GM23338 (cell line): ENCODE measurements around the gene GRIA4. TPM values are rescaled to one million over a fixed set of nuclear protein-coding genes. Genes with fewer than 3 reads are reported as not detected.

Source experiments
- ATAC-seq: fragments of 200-7000 bp; cut with Tn5 transposase; 3 replicates; pipeline ENCODE4 v1.9.1; 2020
- DNase-seq: peaks from one replicate; pipeline ENCODE4 v3.0.0-alpha.2; 2015; ENCODE audit warnings: low spot score
- H2AFZ ChIP-seq: fragments of 200-600 bp; sonication (generic); 2 replicates; pipeline ENCODE4 v1.8.0; 2016; ENCODE audit warnings: antibody characterized with exemption, mild to moderate bottlenecking, moderate library complexity
- H3F3A ChIP-seq: fragments of 200-600 bp; sonication (generic); replicated peaks from 2 replicates; pipeline ENCODE4 v1.8.0; 2017; ENCODE audit warnings: antibody characterized with exemption, mixed run types, low read depth
- H3K27ac ChIP-seq: fragments of 200-600 bp; sonication (generic); 2 replicates; pipeline ENCODE4 v1.6.1; 2016; ENCODE audit warnings: low read depth
- H3K27me3 ChIP-seq: fragments of 200-600 bp; sonication (generic); 2 replicates; pipeline ENCODE4 v1.8.0; 2016; ENCODE audit warnings: mild to moderate bottlenecking, mixed run types, moderate library complexity; ENCODE audit not compliant: insufficient read depth
- H3K36me3 ChIP-seq: fragments of 200-600 bp; sonication (generic); 2 replicates; pipeline ENCODE4 v1.8.0; 2016; ENCODE audit warnings: mild to moderate bottlenecking; ENCODE audit not compliant: insufficient read depth
- H3K4me1 ChIP-seq: fragments of 200-600 bp; sonication (generic); 2 replicates; pipeline ENCODE4 v1.8.0; 2016; ENCODE audit warnings: mild to moderate bottlenecking, moderate library complexity; ENCODE audit not compliant: insufficient read depth
- H3K4me2 ChIP-seq: fragments of 200-600 bp; sonication (generic); 2 replicates; pipeline ENCODE4 v1.7.1; 2017; ENCODE audit warnings: mixed run types
- H3K4me3 ChIP-seq: fragments of 200-600 bp; sonication (generic); 2 replicates; pipeline ENCODE4 v1.6.1; 2016; ENCODE audit warnings: mixed run types
- H3K79me2 ChIP-seq: fragments of 200-600 bp; sonication (generic); replicated peaks from 2 replicates; pipeline ENCODE4 v1.8.0; 2017; ENCODE audit warnings: mild to moderate bottlenecking; ENCODE audit not compliant: insufficient read depth
- H3K9me2 ChIP-seq: fragments of 200-600 bp; sonication (generic); 2 replicates; pipeline ENCODE4 v1.8.0; 2017; ENCODE audit not compliant: insufficient read depth
- H4K20me1 ChIP-seq: fragments of 200-600 bp; sonication (generic); replicated peaks from 2 replicates; pipeline ENCODE4 v1.8.0; 2017; ENCODE audit warnings: mild to moderate bottlenecking; ENCODE audit not compliant: insufficient read depth
- H3K27ac Mint-ChIP-seq: 2 replicates; pipeline ENCODE4 v1.8.0; 2020; ENCODE audit warnings: inconsistent platforms, mild to moderate bottlenecking, moderate library complexity, mixed read lengths
- H3K27me3 Mint-ChIP-seq: 3 replicates; pipeline ENCODE4 v1.8.0; 2022; ENCODE audit warnings: low read depth, mild to moderate bottlenecking, moderate library complexity, mixed read lengths, inconsistent platforms; ENCODE audit not compliant: insufficient read depth, poor library complexity
- H3K36me3 Mint-ChIP-seq: 3 replicates; pipeline ENCODE4 v1.8.0; 2021; ENCODE audit warnings: low read depth, mild to moderate bottlenecking, inconsistent platforms, moderate library complexity, mixed read lengths
- H3K4me1 Mint-ChIP-seq: 3 replicates; pipeline ENCODE4 v1.8.0; 2020; ENCODE audit warnings: mild to moderate bottlenecking, inconsistent platforms, mixed read lengths
- H3K4me3 Mint-ChIP-seq: 3 replicates; pipeline ENCODE4 v1.8.0; 2021; ENCODE audit warnings: moderate library complexity, mild to moderate bottlenecking, inconsistent platforms, mixed read lengths
- H3K9me3 Mint-ChIP-seq: 3 replicates; pipeline ENCODE4 v1.8.0; 2020; ENCODE audit warnings: moderate library complexity, mild to moderate bottlenecking, inconsistent platforms, mixed read lengths
- CREB1 ChIP-seq: fragments of 250-450 bp; sonication (Bioruptor Pico); IDR thresholded peaks from 2 replicates; pipeline ENCODE4 v1.5.0; 2020; ENCODE audit warnings: low read depth, mild to moderate bottlenecking, moderate library complexity
- EZH2 ChIP-seq: fragments of 200-600 bp; sonication (generic); IDR thresholded peaks from one replicate; pipeline ENCODE4 v1.8.0; 2017; ENCODE audit warnings: antibody characterized with exemption, mild to moderate bottlenecking, low read depth; ENCODE audit not compliant: unreplicated experiment
- EZH2phosphoT487 ChIP-seq: fragments of 200-600 bp; sonication (generic); IDR thresholded peaks from one replicate; pipeline ENCODE4 v1.8.1; 2018; ENCODE audit warnings: antibody characterized with exemption; ENCODE audit not compliant: unreplicated experiment
- JUNB ChIP-seq: IDR thresholded peaks from one replicate; pipeline ENCODE4 v1.6.1; 2016; ENCODE audit warnings: antibody characterized with exemption; ENCODE audit not compliant: unreplicated experiment
- NANOG ChIP-seq: IDR thresholded peaks from 2 replicates; pipeline ENCODE4 v1.6.1; 2016; ENCODE audit warnings: antibody characterized with exemption, borderline replicate concordance
- POLR2AphosphoS5 ChIP-seq: IDR thresholded peaks from 2 replicates; pipeline ENCODE4 v1.6.1; 2016; ENCODE audit warnings: antibody characterized with exemption, low read depth
- STAT1 ChIP-seq: IDR thresholded peaks from one replicate; pipeline ENCODE4 v1.6.1; 2016; ENCODE audit warnings: antibody characterized with exemption; ENCODE audit not compliant: unreplicated experiment
- ZNF331 ChIP-seq: fragments of 250-450 bp; sonication (Bioruptor Pico); IDR thresholded peaks from 2 replicates; pipeline ENCODE4 v1.5.0; 2020; ENCODE audit warnings: low read depth, mild to moderate bottlenecking, moderate library complexity
- polyA plus RNA-seq: library from polyadenylated mRNA; unstranded; fragments of >200 nt; fragmentation: Nextera tagmentation; extraction: Ambion mirVana; gene quantifications from 2 replicates; pipeline ENCODE4 v1.2.1, GENCODE V29; 2016
- total RNA-seq: library from RNA; depleted of rRNA; stranded (reverse); fragments of >200 nt; shearing (Covaris generic); gene quantifications from 2 replicates; pipeline ENCODE4 v1.2.3, GENCODE V29; 2014
- TF ChIP-seq, protein P1 (sequence below): IDR thresholded peaks from one replicate; pipeline ENCODE4 v1.6.1; 2018; ENCODE audit warnings: antibody characterized with exemption; ENCODE audit not compliant: unreplicated experiment
- TF ChIP-seq, protein P2 (sequence below), 2 experiments: fragments of 200-600 bp in 1 of 2; sonication (generic) in 1 of 2; conservative IDR thresholded peaks; 2 replicates each; pipeline versions ENCODE4 v1.5.1 to v1.6.1; 2016 to 2017; ENCODE audit warnings: antibody characterized with exemption in 2 of 2, low read depth in 2 of 2, mild to moderate bottlenecking in 2 of 2, moderate library complexity in 1 of 2
- TF ChIP-seq, protein P3 (sequence below): fragments of 250-450 bp; sonication (Bioruptor Pico); IDR thresholded peaks from 2 replicates; pipeline ENCODE4 v1.5.0; 2020; ENCODE audit warnings: mild to moderate bottlenecking, moderate library complexity

GRIA4 gene
- total and polyA plus RNA-seq, 2 experiments from 2014 or later: 17.8 to 71.1 TPM

DNA sequence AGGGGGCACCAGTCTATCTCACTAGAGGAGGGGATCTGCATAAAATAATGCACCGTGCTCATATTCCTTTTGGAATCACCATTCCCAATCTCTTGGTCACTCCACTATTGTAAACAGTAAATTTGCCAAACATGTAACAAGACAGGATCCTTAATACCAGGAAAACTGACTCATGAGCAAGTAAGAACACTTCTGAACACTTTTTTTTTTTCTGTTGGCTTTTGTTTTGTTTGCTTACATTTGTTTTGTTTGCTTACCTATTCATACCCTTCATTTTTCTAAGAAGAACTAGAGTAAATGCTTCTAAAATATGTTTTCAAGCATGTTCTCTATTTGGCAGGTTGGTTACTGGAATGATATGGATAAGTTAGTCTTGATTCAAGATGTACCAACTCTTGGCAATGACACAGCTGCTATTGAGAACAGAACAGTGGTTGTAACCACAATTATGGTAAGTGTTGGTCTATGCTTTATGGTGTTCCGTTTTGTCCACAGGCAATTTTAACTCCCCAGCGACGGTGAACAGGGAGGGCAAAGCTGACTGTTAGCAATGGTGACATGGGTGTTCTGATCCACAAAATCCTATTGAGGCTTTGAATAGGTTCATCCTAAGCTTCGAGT, 300.3 kb downstream of the GRIA4 start:
- Histone ChIP-seq H3K27ac (no peak overlapping the region), H3K4me1 (peaks cover 7% of the 10 kb centered on the region), H4K20me1 (no peaks in the 10 kb centered on the region), H3K27me3 (no peaks in the 10 kb centered on the region), H3K9me2 (no peaks in the 10 kb centered on the region), H3K4me2 (no peak overlapping the region), H3K36me3 (no peaks in the 10 kb centered on the region), H3F3A (no peaks in the 10 kb centered on the region), H3K79me2 (no peaks in the 10 kb centered on the region), H2AFZ (no peak overlapping the region), H3K4me3 (no peak overlapping the region)
- no peaks in the 10 kb centered on the region for H3K9me3 Mint-ChIP-seq
- no peak overlapping the region for H3K4me3 Mint-ChIP-seq
- H3K27me3 Mint-ChIP-seq: no peaks in the 10 kb centered on the region
- no peaks in the 10 kb centered on the region for H3K36me3 Mint-ChIP-seq
- H3K4me1 Mint-ChIP-seq: peaks cover 6% of the 10 kb centered on the region; the same call in 2 of the 3 replicates
- no peak overlapping the region for H3K27ac Mint-ChIP-seq
- TF ChIP-seq, protein P1, sequence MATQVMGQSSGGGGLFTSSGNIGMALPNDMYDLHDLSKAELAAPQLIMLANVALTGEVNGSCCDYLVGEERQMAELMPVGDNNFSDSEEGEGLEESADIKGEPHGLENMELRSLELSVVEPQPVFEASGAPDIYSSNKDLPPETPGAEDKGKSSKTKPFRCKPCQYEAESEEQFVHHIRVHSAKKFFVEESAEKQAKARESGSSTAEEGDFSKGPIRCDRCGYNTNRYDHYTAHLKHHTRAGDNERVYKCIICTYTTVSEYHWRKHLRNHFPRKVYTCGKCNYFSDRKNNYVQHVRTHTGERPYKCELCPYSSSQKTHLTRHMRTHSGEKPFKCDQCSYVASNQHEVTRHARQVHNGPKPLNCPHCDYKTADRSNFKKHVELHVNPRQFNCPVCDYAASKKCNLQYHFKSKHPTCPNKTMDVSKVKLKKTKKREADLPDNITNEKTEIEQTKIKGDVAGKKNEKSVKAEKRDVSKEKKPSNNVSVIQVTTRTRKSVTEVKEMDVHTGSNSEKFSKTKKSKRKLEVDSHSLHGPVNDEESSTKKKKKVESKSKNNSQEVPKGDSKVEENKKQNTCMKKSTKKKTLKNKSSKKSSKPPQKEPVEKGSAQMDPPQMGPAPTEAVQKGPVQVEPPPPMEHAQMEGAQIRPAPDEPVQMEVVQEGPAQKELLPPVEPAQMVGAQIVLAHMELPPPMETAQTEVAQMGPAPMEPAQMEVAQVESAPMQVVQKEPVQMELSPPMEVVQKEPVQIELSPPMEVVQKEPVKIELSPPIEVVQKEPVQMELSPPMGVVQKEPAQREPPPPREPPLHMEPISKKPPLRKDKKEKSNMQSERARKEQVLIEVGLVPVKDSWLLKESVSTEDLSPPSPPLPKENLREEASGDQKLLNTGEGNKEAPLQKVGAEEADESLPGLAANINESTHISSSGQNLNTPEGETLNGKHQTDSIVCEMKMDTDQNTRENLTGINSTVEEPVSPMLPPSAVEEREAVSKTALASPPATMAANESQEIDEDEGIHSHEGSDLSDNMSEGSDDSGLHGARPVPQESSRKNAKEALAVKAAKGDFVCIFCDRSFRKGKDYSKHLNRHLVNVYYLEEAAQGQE: no peak
- TF ChIP-seq, protein P2, sequence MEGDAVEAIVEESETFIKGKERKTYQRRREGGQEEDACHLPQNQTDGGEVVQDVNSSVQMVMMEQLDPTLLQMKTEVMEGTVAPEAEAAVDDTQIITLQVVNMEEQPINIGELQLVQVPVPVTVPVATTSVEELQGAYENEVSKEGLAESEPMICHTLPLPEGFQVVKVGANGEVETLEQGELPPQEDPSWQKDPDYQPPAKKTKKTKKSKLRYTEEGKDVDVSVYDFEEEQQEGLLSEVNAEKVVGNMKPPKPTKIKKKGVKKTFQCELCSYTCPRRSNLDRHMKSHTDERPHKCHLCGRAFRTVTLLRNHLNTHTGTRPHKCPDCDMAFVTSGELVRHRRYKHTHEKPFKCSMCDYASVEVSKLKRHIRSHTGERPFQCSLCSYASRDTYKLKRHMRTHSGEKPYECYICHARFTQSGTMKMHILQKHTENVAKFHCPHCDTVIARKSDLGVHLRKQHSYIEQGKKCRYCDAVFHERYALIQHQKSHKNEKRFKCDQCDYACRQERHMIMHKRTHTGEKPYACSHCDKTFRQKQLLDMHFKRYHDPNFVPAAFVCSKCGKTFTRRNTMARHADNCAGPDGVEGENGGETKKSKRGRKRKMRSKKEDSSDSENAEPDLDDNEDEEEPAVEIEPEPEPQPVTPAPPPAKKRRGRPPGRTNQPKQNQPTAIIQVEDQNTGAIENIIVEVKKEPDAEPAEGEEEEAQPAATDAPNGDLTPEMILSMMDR (conservative IDR thresholded peaks at IDR 0.05; ENCODE audit: low read depth in 2 of 2): no peak
- no peak for TF ChIP-seq EZH2
- TF ChIP-seq, protein P3, sequence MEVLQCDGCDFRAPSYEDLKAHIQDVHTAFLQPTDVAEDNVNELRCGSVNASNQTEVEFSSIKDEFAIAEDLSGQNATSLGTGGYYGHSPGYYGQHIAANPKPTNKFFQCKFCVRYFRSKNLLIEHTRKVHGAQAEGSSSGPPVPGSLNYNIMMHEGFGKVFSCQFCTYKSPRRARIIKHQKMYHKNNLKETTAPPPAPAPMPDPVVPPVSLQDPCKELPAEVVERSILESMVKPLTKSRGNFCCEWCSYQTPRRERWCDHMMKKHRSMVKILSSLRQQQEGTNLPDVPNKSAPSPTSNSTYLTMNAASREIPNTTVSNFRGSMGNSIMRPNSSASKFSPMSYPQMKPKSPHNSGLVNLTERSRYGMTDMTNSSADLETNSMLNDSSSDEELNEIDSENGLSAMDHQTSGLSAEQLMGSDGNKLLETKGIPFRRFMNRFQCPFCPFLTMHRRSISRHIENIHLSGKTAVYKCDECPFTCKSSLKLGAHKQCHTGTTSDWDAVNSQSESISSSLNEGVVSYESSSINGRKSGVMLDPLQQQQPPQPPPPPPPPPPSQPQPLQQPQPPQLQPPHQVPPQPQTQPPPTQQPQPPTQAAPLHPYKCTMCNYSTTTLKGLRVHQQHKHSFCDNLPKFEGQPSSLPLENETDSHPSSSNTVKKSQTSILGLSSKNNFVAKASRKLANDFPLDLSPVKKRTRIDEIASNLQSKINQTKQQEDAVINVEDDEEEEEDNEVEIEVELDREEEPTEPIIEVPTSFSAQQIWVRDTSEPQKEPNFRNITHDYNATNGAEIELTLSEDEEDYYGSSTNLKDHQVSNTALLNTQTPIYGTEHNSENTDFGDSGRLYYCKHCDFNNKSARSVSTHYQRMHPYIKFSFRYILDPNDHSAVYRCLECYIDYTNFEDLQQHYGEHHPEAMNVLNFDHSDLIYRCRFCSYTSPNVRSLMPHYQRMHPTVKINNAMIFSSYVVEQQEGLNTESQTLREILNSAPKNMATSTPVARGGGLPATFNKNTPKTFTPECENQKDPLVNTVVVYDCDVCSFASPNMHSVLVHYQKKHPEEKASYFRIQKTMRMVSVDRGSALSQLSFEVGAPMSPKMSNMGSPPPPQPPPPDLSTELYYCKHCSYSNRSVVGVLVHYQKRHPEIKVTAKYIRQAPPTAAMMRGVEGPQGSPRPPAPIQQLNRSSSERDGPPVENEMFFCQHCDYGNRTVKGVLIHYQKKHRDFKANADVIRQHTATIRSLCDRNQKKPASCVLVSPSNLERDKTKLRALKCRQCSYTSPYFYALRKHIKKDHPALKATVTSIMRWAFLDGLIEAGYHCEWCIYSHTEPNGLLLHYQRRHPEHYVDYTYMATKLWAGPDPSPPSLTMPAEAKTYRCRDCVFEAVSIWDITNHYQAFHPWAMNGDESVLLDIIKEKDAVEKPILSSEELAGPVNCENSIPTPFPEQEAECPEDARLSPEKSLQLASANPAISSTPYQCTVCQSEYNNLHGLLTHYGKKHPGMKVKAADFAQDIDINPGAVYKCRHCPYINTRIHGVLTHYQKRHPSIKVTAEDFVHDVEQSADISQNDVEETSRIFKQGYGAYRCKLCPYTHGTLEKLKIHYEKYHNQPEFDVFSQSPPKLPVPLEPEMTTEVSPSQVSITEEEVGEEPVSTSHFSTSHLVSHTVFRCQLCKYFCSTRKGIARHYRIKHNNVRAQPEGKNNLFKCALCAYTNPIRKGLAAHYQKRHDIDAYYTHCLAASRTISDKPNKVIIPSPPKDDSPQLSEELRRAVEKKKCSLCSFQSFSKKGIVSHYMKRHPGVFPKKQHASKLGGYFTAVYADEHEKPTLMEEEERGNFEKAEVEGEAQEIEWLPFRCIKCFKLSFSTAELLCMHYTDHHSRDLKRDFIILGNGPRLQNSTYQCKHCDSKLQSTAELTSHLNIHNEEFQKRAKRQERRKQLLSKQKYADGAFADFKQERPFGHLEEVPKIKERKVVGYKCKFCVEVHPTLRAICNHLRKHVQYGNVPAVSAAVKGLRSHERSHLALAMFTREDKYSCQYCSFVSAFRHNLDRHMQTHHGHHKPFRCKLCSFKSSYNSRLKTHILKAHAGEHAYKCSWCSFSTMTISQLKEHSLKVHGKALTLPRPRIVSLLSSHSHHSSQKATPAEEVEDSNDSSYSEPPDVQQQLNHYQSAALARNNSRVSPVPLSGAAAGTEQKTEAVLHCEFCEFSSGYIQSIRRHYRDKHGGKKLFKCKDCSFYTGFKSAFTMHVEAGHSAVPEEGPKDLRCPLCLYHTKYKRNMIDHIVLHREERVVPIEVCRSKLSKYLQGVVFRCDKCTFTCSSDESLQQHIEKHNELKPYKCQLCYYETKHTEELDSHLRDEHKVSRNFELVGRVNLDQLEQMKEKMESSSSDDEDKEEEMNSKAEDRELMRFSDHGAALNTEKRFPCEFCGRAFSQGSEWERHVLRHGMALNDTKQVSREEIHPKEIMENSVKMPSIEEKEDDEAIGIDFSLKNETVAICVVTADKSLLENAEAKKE (CRISPR knock-in tag): no peak
- no peak for TF ChIP-seq EZH2phosphoT487
- no peak for TF ChIP-seq CREB1 (CRISPR knock-in tag)
- TF ChIP-seq ZNF331 (CRISPR knock-in tag): no peak
- no peak for TF ChIP-seq JUNB
- no peak for TF ChIP-seq STAT1
- no peak for TF ChIP-seq POLR2AphosphoS5
- TF ChIP-seq NANOG: no peak
- DNase-seq (no peak), ATAC-seq (no peak)
